DMS53 treated with DMSO at 0.1 percent for 48 hours (cell line): ENCODE results near the gene CDC45.
"Not testable (repeated sequence)": the region's sequence is repeated elsewhere in the genome, so short reads cannot be mapped to it uniquely, and the experiment has no call there.

Experiments
- DNase-seq: peaks from one replicate; lab custom pipeline; 2025; ENCODE audit not compliant: unreplicated experiment; lab: John Stamatoyannopoulos, UW

The CDC45 gene

DNA sequence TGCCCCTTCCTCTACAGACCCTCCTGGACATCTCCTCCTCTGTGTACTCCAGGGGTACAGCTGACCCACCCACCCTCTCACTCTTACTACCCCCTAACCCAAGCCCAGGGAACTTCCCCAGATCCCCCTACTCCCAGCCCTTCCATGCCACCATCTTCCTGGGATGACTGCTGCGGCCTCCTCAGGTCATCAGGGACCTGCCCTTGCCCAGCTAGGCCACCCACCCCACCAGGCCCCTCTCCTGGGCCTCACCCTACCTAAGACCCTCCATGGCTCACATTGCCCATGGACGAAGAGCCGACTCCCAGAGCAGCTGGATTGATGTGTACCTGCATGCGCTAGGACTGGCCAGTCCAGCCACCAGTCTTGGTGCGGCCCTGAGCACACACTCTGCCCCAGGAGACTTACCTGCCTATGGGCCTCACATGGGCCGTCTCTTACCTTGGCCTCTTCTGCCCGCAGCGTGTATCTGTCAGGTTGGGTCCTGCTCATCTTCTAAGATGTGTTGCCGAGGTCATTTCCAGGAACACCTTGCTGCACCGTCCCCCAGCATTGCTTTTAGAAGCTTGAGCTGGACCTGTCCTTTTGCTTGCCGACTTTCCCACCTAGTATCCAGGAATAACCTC is 46.5 kb downstream of the CDC45 start:
- no peak for DNase-seq

DNA sequence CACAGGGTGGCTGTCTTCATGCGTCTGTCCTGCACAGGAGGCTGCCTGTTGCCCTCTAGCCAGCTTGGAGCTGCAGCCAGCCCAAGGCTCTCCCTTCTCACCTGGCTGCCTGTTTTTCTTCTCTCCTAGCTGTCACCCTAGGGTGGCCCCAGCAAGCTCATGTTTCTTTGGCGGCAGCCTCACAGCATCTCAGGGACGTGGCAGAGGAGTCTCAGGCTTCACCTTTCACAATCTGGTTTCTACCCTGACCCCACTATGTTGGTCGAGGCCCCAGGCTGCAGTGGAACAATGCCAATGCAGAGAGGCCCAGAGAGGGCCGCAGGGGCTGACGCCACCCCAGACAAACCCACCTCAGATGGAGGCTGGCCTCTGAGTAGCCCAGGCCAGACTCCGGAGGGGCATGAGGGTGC is 47.0 kb downstream of the CDC45 start:
- no peak for DNase-seq

DNA sequence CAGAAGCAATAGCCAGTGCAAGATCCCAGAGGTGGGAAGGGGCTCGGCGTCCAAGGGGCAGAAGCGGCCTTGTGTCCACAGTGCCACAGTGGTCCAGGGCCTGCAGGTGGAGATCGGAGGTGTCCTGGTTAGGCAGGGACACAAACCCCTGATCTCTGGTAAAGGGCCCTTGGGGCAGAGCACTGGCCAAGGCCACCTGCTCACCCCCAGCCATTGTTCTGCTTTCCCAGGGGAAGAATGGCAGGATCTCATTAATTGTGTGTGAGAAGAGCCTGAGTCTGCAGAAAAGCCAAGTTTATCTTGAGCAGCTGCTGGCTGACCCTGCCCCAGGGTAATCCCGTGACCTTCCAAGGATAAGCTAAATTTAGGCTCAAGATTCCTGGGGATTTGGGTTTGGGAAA is 47.6 kb downstream of the CDC45 start:
- DNase-seq = no peak

DNA sequence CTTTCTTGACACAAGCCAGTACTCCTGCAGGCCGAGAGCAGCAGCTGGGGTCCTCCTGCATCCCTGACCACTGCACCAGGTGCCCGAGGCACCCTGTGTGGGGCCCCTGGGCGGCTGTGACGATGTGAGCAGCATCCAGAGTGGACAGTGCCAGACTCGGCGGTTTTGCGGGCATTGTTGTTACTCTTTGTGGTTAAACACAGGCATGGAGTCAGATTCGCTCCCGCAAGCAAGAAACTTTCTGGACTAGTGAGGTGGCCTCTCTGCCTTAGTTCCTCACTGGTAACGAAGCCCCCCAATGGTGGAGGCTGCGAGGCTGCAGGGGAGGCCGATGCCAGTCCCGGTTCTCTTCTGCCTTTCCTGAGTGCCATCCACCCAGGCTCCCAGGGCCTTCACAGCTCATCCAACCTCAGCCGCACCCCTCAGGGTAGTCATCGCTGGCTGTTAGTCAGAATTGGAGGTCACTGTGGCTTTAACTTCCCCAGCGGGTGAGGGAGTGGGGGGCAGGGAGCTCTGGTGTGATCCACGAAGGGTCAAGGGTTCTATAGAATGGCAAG is 48.2 kb downstream of the CDC45 start:
- no peak for DNase-seq

DNA sequence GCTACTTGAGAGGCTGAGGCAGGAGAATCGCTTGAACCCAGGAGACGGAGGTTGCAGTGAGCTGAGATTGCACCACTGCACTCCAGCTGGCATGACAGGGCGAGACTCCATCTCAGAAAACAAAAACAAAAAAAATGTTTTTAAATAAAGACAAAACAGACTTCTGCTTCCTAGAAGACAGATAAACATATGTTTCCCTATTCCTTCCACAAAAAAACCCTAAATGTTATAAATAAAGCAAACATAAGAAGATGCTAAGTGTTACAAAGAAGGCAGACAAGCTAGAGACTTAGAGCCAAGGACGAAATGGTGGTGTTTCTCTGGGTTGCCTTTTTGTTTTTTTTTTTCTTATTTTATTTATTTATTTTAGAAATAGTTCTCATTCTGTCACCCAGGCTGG is 50.1 kb downstream of the CDC45 start:
- no peak for DNase-seq

DNA sequence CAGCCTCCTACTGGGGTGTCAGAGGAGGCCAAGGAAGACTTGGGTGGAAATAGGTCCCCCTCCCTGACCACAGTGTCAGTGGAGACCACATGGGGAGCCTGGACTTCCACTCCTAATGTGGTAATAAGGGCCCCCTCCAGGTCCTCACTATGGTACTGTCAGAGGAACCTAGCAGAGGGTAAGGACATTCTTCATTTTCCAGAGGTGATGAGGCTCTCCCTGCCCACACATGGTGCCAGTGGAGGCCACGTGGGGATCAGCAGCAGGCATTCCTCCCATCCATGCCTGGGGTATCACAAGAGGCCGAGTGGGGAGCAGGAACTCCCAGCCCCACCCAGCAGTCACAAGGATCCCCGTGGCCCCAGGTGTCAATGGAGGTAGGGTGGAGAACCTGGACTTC is 51.0 kb downstream of the CDC45 start:
- no peak for DNase-seq

DNA sequence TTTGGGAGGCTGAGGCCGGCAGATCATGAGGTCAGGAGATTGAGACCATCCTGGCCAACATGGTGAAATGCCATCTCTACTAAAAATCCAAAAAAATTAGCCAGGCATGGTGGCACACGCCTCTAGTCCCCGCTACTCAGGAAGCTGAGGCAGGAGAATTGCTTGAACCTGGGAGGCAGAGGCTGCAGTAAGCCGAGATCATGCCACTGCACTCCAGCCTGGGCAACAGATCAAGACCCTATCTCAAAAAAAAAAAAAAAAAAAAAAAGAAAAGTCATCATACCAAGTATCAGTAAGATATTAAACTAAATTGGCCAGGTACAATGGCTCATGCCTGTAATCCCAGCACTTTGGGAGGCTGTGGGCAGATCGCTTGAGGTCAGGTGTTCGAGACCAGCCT is 51.6 kb downstream of the CDC45 start:
- DNase-seq = not testable (repeated sequence)

DNA sequence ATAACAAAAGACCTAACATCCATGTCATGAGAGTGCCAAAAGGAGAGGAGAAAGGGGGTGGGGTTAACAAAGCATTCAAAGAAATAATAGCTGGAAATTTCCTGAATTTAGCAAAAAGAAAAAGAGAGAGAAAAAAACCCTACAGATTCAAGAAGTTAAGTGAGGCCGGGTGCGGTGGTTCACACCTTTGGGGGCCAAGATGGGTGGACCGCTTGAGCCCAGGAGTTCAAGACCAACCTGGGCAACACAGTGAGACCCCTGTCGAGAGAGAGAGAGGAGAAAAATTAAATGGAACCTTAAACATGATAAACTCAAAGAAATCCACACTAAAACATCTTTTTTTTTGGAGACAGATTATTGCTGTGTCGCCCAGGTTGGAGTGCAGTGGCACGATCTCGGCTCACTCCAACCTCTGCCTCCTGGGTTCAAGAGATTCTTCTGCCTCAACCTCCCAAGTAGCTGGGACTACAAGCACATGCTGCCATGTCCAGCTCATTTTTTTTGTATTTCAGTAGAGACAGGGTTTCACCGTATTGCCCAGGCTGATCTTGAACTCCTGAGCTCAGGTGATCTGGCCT is 53.4 kb downstream of the CDC45 start:
- no peak for DNase-seq

DNA sequence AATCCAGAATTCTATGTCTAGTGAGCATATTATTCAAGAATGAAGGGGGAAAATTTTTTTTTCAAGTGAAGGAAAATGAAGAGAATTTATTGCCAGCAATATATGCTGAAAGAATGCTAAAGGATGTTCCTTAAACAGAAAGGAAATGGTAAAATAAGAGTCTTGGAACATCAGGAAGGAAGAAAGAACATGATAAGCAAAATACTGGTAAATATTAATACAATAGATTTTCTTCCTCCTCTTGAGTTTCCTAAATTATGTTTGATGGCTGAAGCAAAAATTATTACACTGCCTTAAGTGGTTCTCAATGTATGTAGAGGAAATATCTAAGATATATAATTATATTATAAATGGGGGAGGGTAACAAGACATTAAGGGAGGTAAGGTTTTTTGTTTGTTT is 54.1 kb downstream of the CDC45 start:
- no peak for DNase-seq

DNA sequence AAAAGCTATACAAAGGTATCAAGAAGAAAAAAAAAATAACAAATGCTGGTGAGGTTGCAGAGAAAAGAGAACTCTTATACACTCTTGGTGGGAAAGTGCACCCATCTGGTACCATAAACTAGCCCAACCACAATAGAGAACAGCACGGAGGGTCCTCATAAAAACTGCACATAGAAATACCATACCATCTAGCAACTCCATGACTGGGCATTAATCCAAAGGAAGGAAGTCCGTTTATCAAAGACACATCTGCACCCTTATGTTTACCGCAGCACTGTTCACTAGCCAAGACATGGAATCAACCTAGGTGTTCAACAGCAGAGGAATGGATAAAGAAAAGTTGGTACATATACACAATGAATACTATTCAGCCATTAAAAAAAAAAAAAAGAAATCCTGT is 55.3 kb downstream of the CDC45 start:
- DNase-seq = no peak

DNA sequence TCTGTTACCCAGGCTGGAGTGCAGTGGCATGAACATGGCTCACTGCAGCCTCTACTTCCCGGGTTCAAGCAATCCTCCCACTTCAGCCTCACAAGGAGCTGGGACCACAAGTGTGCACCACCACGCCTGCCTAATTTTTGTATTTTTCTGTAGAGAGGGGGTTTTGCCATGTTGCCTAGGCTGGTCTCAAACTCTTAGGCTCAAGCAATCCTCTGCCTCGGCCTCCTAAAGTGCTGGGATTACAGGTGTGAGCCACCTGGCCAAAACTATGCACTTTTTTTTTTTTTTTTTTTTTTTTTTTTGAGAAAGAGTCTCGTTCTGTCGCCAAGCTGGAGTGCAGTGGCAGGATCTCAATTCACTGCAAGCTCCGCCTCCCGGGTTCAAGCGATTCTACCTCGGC is 56.8 kb downstream of the CDC45 start:
- no peak for DNase-seq

DNA sequence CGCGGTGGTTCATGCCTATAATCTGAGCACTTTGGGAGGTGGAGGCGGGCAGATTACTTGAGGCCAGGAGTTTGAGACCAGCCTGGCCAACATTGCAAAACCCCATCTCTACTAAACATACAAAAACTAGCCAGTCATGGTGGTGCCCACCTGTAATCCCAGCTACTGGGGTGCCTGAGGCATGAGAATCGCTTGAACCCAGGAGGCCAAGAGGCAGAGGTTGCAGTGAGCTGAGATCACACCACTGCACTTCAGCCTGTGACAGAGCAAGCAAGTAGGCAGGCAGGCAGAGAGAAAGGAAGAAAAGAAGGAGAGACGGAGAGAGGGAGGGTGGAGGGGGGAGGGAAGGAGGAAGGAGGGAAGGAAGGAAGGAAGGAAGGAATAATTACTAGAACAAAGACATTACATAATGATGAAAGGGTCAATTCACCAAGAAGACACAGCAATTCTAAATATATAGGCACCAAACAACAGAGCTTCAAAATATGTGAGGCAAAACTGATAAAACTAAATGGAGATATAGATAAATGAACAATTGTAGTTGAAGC is 58.3 kb downstream of the CDC45 start:
- DNase-seq = no peak

DNA sequence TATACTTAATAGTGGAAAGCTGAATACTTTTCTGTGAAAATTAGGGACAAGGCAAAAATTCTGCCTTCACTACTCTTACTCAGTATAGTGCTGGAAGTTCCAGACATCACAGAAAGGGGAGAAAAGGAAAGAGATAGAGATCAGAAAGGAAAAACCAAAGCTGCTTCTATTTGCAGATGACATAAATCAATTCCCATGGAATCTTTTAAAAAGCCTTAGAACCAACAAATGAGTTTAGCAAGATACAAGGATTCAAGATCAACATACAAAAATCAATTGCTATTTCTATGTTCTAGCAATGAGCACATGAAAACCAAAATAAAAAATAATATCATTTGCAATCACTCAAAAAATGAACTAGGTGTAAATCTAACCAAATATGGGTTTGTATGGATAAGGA is 60.7 kb downstream of the CDC45 start:
- DNase-seq = no peak

DNA sequence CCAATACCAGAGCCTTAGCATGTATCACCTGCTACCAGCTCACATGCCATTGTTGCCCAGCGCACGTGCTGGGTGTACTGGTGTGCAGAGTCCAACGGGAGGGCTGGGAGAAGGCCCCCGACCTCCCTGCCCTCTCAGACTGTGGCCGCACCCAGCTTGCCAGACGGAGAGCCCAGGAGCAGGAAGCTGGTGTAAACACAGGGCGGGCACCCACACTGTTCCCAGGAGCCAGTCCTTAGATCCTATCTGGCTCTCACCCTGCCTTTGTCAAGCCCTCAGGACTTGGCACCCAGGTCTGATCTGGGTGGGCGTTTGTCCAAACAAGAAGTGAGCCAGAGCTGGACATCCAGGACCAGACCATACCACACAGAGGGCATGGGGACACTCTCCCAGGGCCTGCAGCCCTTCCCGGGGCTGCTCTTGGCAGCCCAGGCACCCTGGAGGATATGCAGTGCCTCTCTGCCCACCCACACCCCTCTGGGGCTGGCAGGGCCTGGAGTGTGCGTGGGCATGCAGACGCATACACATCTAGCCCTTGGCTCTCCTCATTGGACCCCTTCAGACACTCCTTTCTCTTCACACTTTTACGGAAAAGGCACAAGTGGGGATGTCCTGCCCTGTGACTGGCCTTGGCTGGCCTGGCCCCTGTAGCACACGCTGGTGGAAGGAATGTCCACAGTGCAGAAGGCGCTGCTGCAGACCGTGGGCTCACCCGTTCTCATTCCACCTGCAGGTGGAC is 64.4 kb downstream of the CDC45 start:
- no peak for DNase-seq

DNA sequence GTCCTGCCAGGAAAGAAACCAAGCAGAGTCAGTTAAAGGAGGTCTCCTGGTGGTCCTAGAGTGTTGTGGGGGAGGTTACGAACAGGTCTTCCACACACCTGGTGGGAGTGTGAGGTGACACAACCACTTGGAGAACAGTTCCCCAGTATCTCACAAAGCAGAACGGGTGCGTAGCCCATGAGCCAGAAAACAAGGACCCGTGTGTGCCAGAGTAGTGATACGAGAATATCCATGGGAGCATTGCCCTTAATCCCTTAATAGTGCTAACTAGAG is 66.2 kb downstream of the CDC45 start:
- no peak for DNase-seq

DNA sequence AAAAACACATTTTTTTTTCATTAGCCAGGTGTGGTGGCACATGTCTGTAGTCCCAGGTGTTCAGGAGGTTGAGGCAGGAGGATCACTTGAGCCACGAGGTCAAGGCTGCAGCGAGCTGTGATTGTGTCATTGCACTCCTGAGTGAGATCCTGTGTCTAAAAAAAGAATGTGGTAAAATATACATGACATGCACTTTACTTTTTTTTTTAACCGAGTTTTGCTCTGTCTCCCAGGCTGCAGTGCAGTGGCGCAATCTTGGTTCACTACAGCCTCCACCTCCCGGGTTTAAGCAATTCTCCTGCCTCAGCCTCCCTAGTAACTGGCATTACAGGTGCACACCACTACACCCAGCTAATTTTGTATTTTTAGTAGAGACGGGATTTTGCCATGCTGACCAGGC is 67.0 kb downstream of the CDC45 start:
- DNase-seq = no peak

DNA sequence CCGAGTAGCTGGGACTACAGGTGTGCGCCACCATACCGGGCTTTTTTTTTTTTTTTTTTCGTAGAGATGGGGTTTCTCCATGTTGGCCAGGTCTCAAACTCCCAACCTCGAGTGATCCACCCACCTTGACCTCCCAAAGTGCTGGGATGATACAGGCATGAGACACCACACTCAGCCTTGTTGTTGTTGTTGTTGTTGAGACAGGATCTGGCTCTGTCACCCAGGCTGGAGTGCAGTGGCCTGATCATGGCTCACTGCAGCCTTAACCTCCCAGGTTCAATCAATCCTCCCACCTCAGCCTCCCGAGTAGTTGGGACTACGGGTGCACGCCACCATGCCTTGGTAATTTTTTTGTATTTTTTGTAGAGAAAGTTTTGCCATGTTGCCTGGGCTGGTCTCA is 67.9 kb downstream of the CDC45 start:
- no peak for DNase-seq

DNA sequence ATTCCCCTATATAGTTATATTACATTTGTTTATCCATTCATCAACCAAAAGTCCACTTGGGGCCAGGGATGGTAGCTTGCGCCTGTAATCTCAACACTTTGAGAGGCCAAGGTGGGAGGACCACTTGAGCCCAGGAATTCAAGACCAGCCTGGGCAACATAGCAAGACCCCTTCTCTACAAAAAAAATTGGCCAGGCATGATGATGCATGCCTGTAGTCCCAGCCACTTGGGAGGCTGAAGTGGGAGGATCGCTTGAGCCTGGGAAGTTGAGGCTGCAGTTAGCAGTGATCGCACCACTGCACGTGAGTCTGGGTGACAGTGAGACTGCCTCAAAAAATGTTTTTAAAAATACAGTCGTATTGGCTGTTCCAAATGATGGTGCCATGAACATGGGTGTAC is 68.7 kb downstream of the CDC45 start:
- DNase-seq = not testable (repeated sequence)

DNA sequence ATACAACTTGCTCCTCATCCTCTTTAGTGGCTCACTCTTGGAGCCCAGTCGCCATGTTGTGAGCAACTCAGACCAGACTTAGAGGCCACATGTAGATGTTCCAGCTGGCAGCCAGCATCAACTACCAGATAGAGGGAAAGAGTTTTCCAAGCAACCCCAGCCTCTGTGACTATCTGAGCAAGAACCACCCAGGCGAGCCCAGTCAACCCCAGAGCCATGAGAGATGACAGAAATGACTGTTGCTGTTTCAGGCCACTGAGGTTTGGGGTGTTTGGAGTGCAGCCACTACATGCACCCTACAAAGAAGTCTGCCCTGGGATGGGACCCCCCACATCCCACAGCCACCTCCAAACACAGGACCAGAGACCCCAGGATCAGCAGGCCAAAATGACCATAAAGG is 69.2 kb downstream of the CDC45 start:
- DNase-seq = no peak

DNA sequence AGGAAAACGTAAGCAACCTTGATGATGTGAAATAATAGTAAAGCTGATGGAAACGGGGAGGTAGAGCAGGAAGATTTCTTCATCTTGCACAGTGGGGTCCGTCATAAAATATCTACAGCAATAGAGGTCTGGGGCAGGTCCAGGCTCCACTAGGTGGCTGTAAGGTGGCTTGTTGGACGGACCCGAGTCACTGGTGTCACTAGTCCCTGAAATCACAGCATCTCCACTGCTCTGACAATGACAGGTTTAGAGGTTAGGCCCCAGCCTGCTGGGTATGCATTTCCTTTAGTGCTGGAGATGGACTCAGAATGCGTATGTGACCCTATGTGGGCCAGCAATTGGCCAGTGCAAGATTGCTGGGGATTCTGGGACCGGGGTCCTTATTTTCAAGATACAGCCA is 69.7 kb downstream of the CDC45 start:
- DNase-seq = no peak

DNA sequence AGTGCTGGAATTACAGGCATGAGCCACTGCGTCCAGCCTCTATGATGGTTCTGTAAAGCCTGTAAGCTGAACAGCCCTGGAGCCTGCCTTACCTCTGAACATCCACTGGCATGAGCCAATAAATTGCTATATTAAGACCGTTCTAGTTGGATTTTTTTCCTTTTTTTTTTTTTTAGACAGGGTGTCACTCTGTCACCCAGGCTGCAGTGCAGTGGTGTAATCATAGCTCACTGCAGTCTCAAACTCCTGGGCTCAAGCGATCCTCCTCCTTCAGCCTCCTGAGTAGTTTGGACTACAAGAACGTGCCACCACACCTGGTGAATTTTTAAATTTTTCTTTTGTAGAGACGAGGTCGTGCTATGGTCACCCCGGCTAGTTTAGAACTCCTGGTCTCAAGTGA is 70.7 kb downstream of the CDC45 start:
- no peak for DNase-seq

DNA sequence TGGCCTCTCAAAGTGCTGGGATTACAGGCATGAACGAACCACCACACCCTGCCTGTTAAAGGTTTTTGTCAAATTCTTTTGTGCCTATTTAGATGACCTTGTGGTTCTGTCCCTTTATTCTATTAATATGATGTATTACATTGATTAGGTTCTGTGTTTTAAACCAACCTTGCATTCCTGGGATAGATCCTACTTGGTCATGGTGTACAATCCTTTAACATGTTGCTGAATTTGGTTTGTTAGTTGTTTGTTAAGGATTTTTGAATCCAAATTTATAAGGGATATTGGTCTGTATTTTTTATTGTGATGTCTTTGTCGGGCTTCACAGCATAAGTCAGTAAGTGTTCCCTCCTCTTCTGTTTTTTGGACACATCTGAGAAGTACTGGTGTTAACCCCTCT is 73.5 kb downstream of the CDC45 start:
- no peak for DNase-seq
